Neuronal stem cell (in vitro differentiated cells): ENCODE data around the gene USP53.
A peak's percentile ranks its signal among the peaks of the same experiment; 100 is the strongest.

ENCODE experiments used
- DNase-seq: peaks from one replicate; pipeline ENCODE4 v3.0.0-alpha.2; 2013; ENCODE audit warnings: low spot score
- H2AFZ ChIP-seq: one replicate; pipeline ENCODE4 v1.6.1; 2013; ENCODE audit warnings: mild to moderate bottlenecking, low read length, inconsistent platforms
- H2AK5ac ChIP-seq: 2 replicates; pipeline ENCODE4 v1.6.1; 2013; ENCODE audit warnings: low read depth, mild to moderate bottlenecking, inconsistent platforms, low read length, moderate library complexity, mixed read lengths
- H2BK120ac ChIP-seq: 2 replicates; pipeline ENCODE4 v1.6.1; 2013; ENCODE audit warnings: low read depth, mild to moderate bottlenecking, inconsistent platforms, low read length, moderate library complexity, mixed read lengths
- H2BK12ac ChIP-seq: one replicate; pipeline ENCODE4 v1.6.1; 2013; ENCODE audit warnings: low read length, inconsistent platforms
- H2BK15ac ChIP-seq: 2 replicates; pipeline ENCODE4 v1.6.1; 2013; ENCODE audit warnings: mild to moderate bottlenecking, low read length, inconsistent platforms, mixed read lengths
- H2BK5ac ChIP-seq: one replicate; pipeline ENCODE4 v1.6.1; 2013; ENCODE audit warnings: inconsistent platforms, mild to moderate bottlenecking, low read length, moderate library complexity
- H3K14ac ChIP-seq: one replicate; pipeline ENCODE4 v1.6.1; 2013; ENCODE audit warnings: low read length, inconsistent platforms
- H3K18ac ChIP-seq: 2 replicates; pipeline ENCODE4 v1.6.1; 2013; ENCODE audit warnings: low read length, inconsistent platforms
- H3K23ac ChIP-seq: 2 replicates; pipeline ENCODE4 v1.6.1; 2013; ENCODE audit warnings: low read depth, mild to moderate bottlenecking, mixed read lengths, low read length, inconsistent platforms; ENCODE audit not compliant: poor library complexity
- H3K27ac ChIP-seq: replicated peaks from 3 replicates; pipeline ENCODE4 v1.5.1; 2013; ENCODE audit warnings: low read length, inconsistent platforms
- H3K27me3 ChIP-seq, 3 experiments: 2 replicates each; pipeline ENCODE4 v1.6.1; 2013; ENCODE audit warnings: low read length in 3 of 3, mild to moderate bottlenecking in 2 of 3, inconsistent platforms in 1 of 3, low read depth in 1 of 3, mixed read lengths in 1 of 3, moderate library complexity in 1 of 3; ENCODE audit not compliant: control insufficient read depth in 3 of 3, insufficient read depth in 3 of 3
- H3K36me3 ChIP-seq, 2 donors: replicated peaks in 1 of 2; 2 replicates each; pipeline ENCODE4 v1.6.1; 2013; ENCODE audit warnings: low read length in 2 of 2; ENCODE audit not compliant: control insufficient read depth in 2 of 2, insufficient read depth in 2 of 2
- H3K4ac ChIP-seq: 2 replicates; pipeline ENCODE4 v1.6.1; 2013; ENCODE audit warnings: inconsistent platforms, mild to moderate bottlenecking, low read length, moderate library complexity
- H3K4me1 ChIP-seq, 2 donors: 1 replicate in 1 of 2; 2 replicates in 1 of 2; pipeline ENCODE4 v1.6.1; 2013; ENCODE audit warnings: low read length in 2 of 2, low read depth in 1 of 2; ENCODE audit not compliant: control insufficient read depth in 2 of 2, insufficient read depth in 1 of 2
- H3K4me2 ChIP-seq: one replicate; pipeline ENCODE4 v1.6.1; 2013; ENCODE audit warnings: mild to moderate bottlenecking, low read length, inconsistent platforms; ENCODE audit not compliant: insufficient read depth, poor library complexity, severe bottlenecking
- H3K4me3 ChIP-seq, 2 donors: 2 replicates each; pipeline ENCODE4 v1.5.1; 2013; ENCODE audit warnings: low read length in 2 of 2, mild to moderate bottlenecking in 2 of 2, inconsistent platforms in 1 of 2, moderate library complexity in 1 of 2
- H3K79me1 ChIP-seq: one replicate; pipeline ENCODE4 v1.6.1; 2013; ENCODE audit warnings: low read depth, mild to moderate bottlenecking, inconsistent platforms, low read length, moderate library complexity
- H3K9ac ChIP-seq: one replicate; pipeline ENCODE4 v1.6.1; 2013; ENCODE audit warnings: mild to moderate bottlenecking, low read depth, low read length, inconsistent platforms; ENCODE audit not compliant: poor library complexity
- H3K9me3 ChIP-seq, 2 donors: replicated peaks in 1 of 2; 2 replicates each; pipeline versions ENCODE3 to v1.6.1; 2013; ENCODE audit warnings: low read length in 2 of 2, mild to moderate bottlenecking in 2 of 2, inconsistent platforms in 1 of 2, low read depth in 1 of 2, mixed read lengths in 1 of 2, moderate library complexity in 1 of 2; ENCODE audit not compliant: control insufficient read depth in 2 of 2, insufficient read depth in 1 of 2
- H4K8ac ChIP-seq: one replicate; pipeline ENCODE4 v1.6.1; 2013; ENCODE audit warnings: low read depth, mild to moderate bottlenecking, inconsistent platforms, low read length, moderate library complexity
- H4K91ac ChIP-seq: one replicate; pipeline ENCODE4 v1.6.1; 2013; ENCODE audit warnings: low read length, low read depth, mild to moderate bottlenecking, inconsistent platforms; ENCODE audit not compliant: poor library complexity
- WGBS, 2 donors: extraction: QIAGEN DNeasy Blood & Tissue Kit; methylation state at CpG; one replicate each; pipeline ENCODE4 v1.1.7; 2013; ENCODE audit warnings: missing lambda C conversion rate in 2 of 2, mixed read lengths in 1 of 2; ENCODE audit not compliant: insufficient read length in 2 of 2, insufficient replicate concordance in 1 of 2; ENCODE audit errors: extremely low coverage in 2 of 2; 5-methylcytosine and 5-hydroxymethylcytosine counted together

Gene USP53

GRCh38 chr4:119299260-119299671, 86.8 kb downstream of the USP53 start:
- Histone ChIP-seq H3K79me1 (peaks cover 6% of the 10 kb centered on the region), H3K4me1 (peaks cover 0 to 9% of the 10 kb centered on the region in 2 donors), H3K4me3 (peak overlapping the region in 1 of 2 donors; percentile 54), H3K36me3 (peaks cover 2 to 24% of the 10 kb centered on the region in 2 donors), H3K4ac (no peak overlapping the region), H3K27ac (no peak overlapping the region), H3K4me2 (peak overlapping the region; percentile 81), H2BK5ac (no peak overlapping the region), H2AFZ (no peak overlapping the region), H3K18ac (no peak overlapping the region), H2BK15ac (no peak overlapping the region), H3K23ac (no peak overlapping the region), H2AK5ac (no peak overlapping the region), H3K9ac (no peak overlapping the region), H3K27me3 (no peaks in the 10 kb centered on the region), H2BK120ac (no peak overlapping the region), H3K9me3 (peaks cover 0 to 8% of the 10 kb centered on the region in 2 donors), H4K91ac (no peak overlapping the region), H4K8ac (no peak overlapping the region), H2BK12ac (no peak overlapping the region), H3K14ac (no peak overlapping the region)
- WGBS, 2 donors = no CpG with 5 or more reads among the region's 2 CpGs
- no peak for DNase-seq

GRCh38 chr4:119299741-119300100, 87.2 kb downstream of the USP53 start:
- peaks cover 0 to 9% of the 10 kb centered on the region in 2 donors for H3K4me1 ChIP-seq
- no peak overlapping the region for H4K91ac ChIP-seq
- H2BK120ac ChIP-seq = no peak overlapping the region
- peaks cover 0 to 8% of the 10 kb centered on the region in 2 donors for H3K9me3 ChIP-seq
- peaks cover 2 to 24% of the 10 kb centered on the region in 2 donors for H3K36me3 ChIP-seq
- peak overlapping the region; percentile 81 for H3K4me2 ChIP-seq
- no peak overlapping the region for H3K27ac ChIP-seq
- no peak overlapping the region for H2AK5ac ChIP-seq
- no peak overlapping the region for H4K8ac ChIP-seq
- H3K27me3 ChIP-seq = no peaks in the 10 kb centered on the region
- peaks cover 6% of the 10 kb centered on the region for H3K79me1 ChIP-seq
- DNase-seq = no peak
- no peak overlapping the region for H2BK12ac ChIP-seq
- H3K18ac ChIP-seq = no peak overlapping the region
- peak overlapping the region; percentile 85 for H2AFZ ChIP-seq
- peak overlapping the region; percentile 54 to 95 for H3K4me3 ChIP-seq
- H3K14ac ChIP-seq = no peak overlapping the region
- H3K4ac ChIP-seq = no peak overlapping the region
- WGBS, 2 donors = no CpG with 5 or more reads among the region's 9 CpGs
- no peak overlapping the region for H2BK5ac ChIP-seq
- H3K23ac ChIP-seq = no peak overlapping the region
- no peak overlapping the region for H2BK15ac ChIP-seq
- no peak overlapping the region for H3K9ac ChIP-seq

- no peak overlapping the region for H2BK12ac ChIP-seq
- peak overlapping the region; percentile 54 to 95 for H3K4me3 ChIP-seq
- H3K79me1 ChIP-seq = peaks cover 6% of the 10 kb centered on the region
- WGBS, 2 donors = no CpG with 5 or more reads among the region's 54 CpGs
- H3K23ac ChIP-seq = peak overlapping the region; percentile 17
- H2BK5ac ChIP-seq = no peak overlapping the region
- H2AK5ac ChIP-seq = no peak overlapping the region
- H2AFZ ChIP-seq = peak overlapping the region; percentile 85
- no peak overlapping the region for H3K14ac ChIP-seq
- H2BK15ac ChIP-seq = no peak overlapping the region
- H3K27ac ChIP-seq = peak overlapping the region; percentile 73
- H3K4ac ChIP-seq = no peak overlapping the region
- no peak overlapping the region for H2BK120ac ChIP-seq
- peaks cover 0 to 9% of the 10 kb centered on the region in 2 donors for H3K4me1 ChIP-seq
- peak overlapping the region; percentile 91 for H3K9ac ChIP-seq
- no peaks in the 10 kb centered on the region for H3K27me3 ChIP-seq
- H3K18ac ChIP-seq = peak overlapping the region; percentile 65
- H3K36me3 ChIP-seq = peaks cover 2 to 24% of the 10 kb centered on the region in 2 donors
- peak overlapping the region; percentile 81 for H3K4me2 ChIP-seq
- DNase-seq = peak; percentile 76
- H3K9me3 ChIP-seq = peaks cover 0 to 8% of the 10 kb centered on the region in 2 donors
- no peak overlapping the region for H4K8ac ChIP-seq
- H4K91ac ChIP-seq = no peak overlapping the region
These were observed 87.8 kb downstream of the USP53 start for GRCh38 chr4:119300101-119300978.

- Histone ChIP-seq H3K4me3 (no peak overlapping the region), H3K36me3 (peaks cover 0 to 14% of the 10 kb centered on the region in 2 donors), H3K18ac (no peak overlapping the region), H2BK5ac (no peak overlapping the region), H4K8ac (no peak overlapping the region), H3K9me3 (peaks cover 0 to 3% of the 10 kb centered on the region in 2 donors), H3K27ac (no peak overlapping the region), H2AFZ (no peak overlapping the region), H3K9ac (no peak overlapping the region), H3K23ac (no peak overlapping the region), H2BK12ac (no peak overlapping the region), H3K4me1 (peaks cover 0 to 9% of the 10 kb centered on the region in 2 donors), H3K79me1 (peaks cover 6% of the 10 kb centered on the region), H2BK15ac (no peak overlapping the region), H3K27me3 (no peaks in the 10 kb centered on the region), H3K14ac (no peak overlapping the region), H3K4me2 (no peak overlapping the region), H2BK120ac (no peak overlapping the region), H2AK5ac (no peak overlapping the region), H3K4ac (no peak overlapping the region), H4K91ac (no peak overlapping the region)
- no CpG with 5 or more reads among the region's 5 CpGs for WGBS, 2 donors
- no peak for DNase-seq
These were observed 89.7 kb downstream of the USP53 start for GRCh38 chr4:119302073-119302832.
